ENCODE data around the gene BMP3.

- TF ChIP-seq CTCF (IDR thresholded peaks at IDR 0.05; ENCODE audit: poor library complexity) (no peak), EZH2 (IDR thresholded peaks at IDR 0.05; ENCODE audit: borderline replicate concordance) (no peak)
Observed at GRCh38 chr4:81065446-81065845, 34.9 kb downstream of the BMP3 start.
